Measurements from ENCODE around the gene HTD2. TPM values are rescaled to one million over a fixed set of nuclear protein-coding genes. Genes with fewer than 3 reads are reported as not detected.

Gene HTD2
- total and polyA plus RNA-seq, 2 donors (not counting 3 experiments of a cell fraction or from before 2014, with no cell fraction given) = 8.2 to 10.3 TPM

- DNase-seq (ENCODE audit: low read depth, low spot score) = no peak
- POLR2A ChIA-PET = no interaction called here
These were observed 9.5 kb upstream of the HTD2 start for GRCh38 chr3:58296843-58297242.

More at GRCh38 chr3:58296843-58297242, 9.5 kb upstream of the HTD2 start:
- dilution Hi-C loops (cut with MboI; ENCODE audit: extremely low pct_ligation_motif_present, low sequenced_read_pairs) = no loop called here
- BruUV-seq (replicated peaks) = no TSS peak
- Histone ChIP-seq H2AFZ (ENCODE audit: low read depth, low read length) (no peak overlapping the region), H3K9me1 (replicated peaks; ENCODE audit: control insufficient read depth, extremely low read depth, insufficient read depth, low read length) (no peaks in the 10 kb centered on the region), H3K79me2 (ENCODE audit: control insufficient read depth, insufficient read depth, low read length) (no peaks in the 10 kb centered on the region), H3K27me3 (ENCODE audit: control insufficient read depth in 2 of 2, insufficient read depth in 2 of 2, low read length in 2 of 2) (peaks cover 8% of the 10 kb centered on the region in 2 experiments), H3K4me3 (replicated peaks in 1 of 3; ENCODE audit: insufficient read depth in 1 of 3, low read depth in 1 of 3, low read length in 3 of 3) (no peak overlapping the region), H3K36me3 (ENCODE audit: control insufficient read depth in 2 of 2, extremely low read depth in 1 of 2, insufficient read depth in 2 of 2, low read length in 2 of 2) (no peaks in the 10 kb centered on the region), H3K27ac (ENCODE audit: insufficient read depth, low read depth, low read length) (no peak overlapping the region), H3K9ac (replicated peaks; ENCODE audit: extremely low read depth, insufficient read depth, low read length) (no peak overlapping the region), H4K20me1 (replicated peaks; ENCODE audit: control insufficient read depth, extremely low read depth, insufficient read depth, low read length) (no peaks in the 10 kb centered on the region), H3K4me1 (ENCODE audit: control insufficient read depth, extremely low read depth, insufficient read depth, low read length) (no peaks in the 10 kb centered on the region), H3K9me3 (replicated peaks; ENCODE audit: control insufficient read depth, insufficient read depth, low read length) (no peaks in the 10 kb centered on the region), H3K4me2 (ENCODE audit: insufficient read depth, low read length) (no peak overlapping the region)
- no peak for FAIRE-seq
- intact Hi-C loops (cut with micrococcal nuclease) = no loop called here
- TF ChIP-seq CTCF (IDR thresholded peaks at IDR 0.05; ENCODE audit: extremely low read depth in 1 of 2, insufficient read depth in 1 of 2, low read depth in 1 of 2, low read length in 2 of 2) = no peak
- no peak for TF ChIP-seq EZH2 (IDR thresholded peaks at IDR 0.05; ENCODE audit: borderline replicate concordance, low read depth, low read length, severe bottlenecking)
- no peak for TF ChIP-seq GATA2 (IDR thresholded peaks at IDR 0.05; ENCODE audit: insufficient read depth, insufficient read length, low read depth, low read length)
- no peak for TF ChIP-seq POLR2AphosphoS5 (IDR thresholded peaks at IDR 0.05; ENCODE audit: insufficient read depth, low read depth, low read length)
- no peak for TF ChIP-seq MYC (IDR thresholded peaks at IDR 0.05; ENCODE audit: low read depth, low read length)
- TF ChIP-seq MAX (IDR thresholded peaks at IDR 0.05; ENCODE audit: insufficient read depth, insufficient read length) = no peak
- CTCF ChIA-PET = interaction anchor here (0.7 to 10.0 kb wide), 3 partner anchors 9 to 110 kb away, joined by 4 to 369 read pairs (median 7); partner anchors contain the start of genes ABHD6, HTD2 and RPP14

All from endothelial cell of umbilical vein (primary cell).